Progenitor cell of endocrine pancreas (in vitro differentiated cells): ENCODE measurements around the gene ATP6V1G2. TPM values are rescaled to one million over a fixed set of nuclear protein-coding genes. Genes with fewer than 3 reads are reported as not detected.
"Not testable (repeated sequence)": the region's sequence is repeated elsewhere in the genome, so short reads cannot be mapped to it uniquely, and the experiment has no call there.

ENCODE experiments used
- DNase-seq: peaks from one replicate; pipeline ENCODE4 v3.0.0; 2021; ENCODE audit warnings: low spot score; ENCODE audit not compliant: unreplicated experiment
- H3K27ac Mint-ChIP-seq: 2 replicates; pipeline ENCODE4 v1.8.0; 2021; ENCODE audit warnings: mild to moderate bottlenecking, moderate library complexity, mixed read lengths
- H3K27me3 Mint-ChIP-seq: 2 replicates; pipeline ENCODE4 v1.8.0; 2021; ENCODE audit warnings: mixed read lengths
- H3K36me3 Mint-ChIP-seq: 2 replicates; pipeline ENCODE4 v1.8.0; 2022; ENCODE audit warnings: mixed read lengths; ENCODE audit not compliant: insufficient read depth
- H3K4me1 Mint-ChIP-seq: 2 replicates; pipeline ENCODE4 v1.8.0; 2021; ENCODE audit warnings: low read depth, mixed read lengths
- H3K4me3 Mint-ChIP-seq: 2 replicates; pipeline ENCODE4 v1.8.0; 2021; ENCODE audit warnings: low read depth, mild to moderate bottlenecking, moderate library complexity, mixed read lengths
- H3K9me3 Mint-ChIP-seq: 2 replicates; pipeline ENCODE4 v1.8.0; 2021; ENCODE audit warnings: low read depth, mixed read lengths
- CTCF ChIP-seq: fragments of 200-600 bp; sonication (generic); IDR thresholded peaks from one replicate; pipeline ENCODE4 v1.5.0; 2021; ENCODE audit warnings: antibody characterized with exemption, mild to moderate bottlenecking; ENCODE audit not compliant: unreplicated experiment
- total RNA-seq: library from RNA; stranded (reverse); gene quantifications from 2 replicates; pipeline ENCODE4 v1.2.1, GENCODE V29; 2021

ATP6V1G2 gene
- total RNA-seq, 1 donor from 2014 or later: 1.5 TPM

- Mint-ChIP-seq H3K36me3 (peaks cover 14% of the 10 kb centered on the region), H3K4me3 (no peak overlapping the region), H3K4me1 (no peaks in the 10 kb centered on the region), H3K27me3 (no peaks in the 10 kb centered on the region), H3K9me3 (no peaks in the 10 kb centered on the region), H3K27ac (no peak overlapping the region)
- TF ChIP-seq CTCF: no peak
- no peak for DNase-seq
These were observed 12.5 kb upstream of the ATP6V1G2 start for GRCh38 chr6:31558631-31559500.

GRCh38 chr6:31558318-31558625 is 11.9 kb upstream of the ATP6V1G2 start:
- no peak for TF ChIP-seq CTCF
- no peak overlapping the region for H3K27ac Mint-ChIP-seq
- H3K9me3 Mint-ChIP-seq: no peaks in the 10 kb centered on the region
- no peaks in the 10 kb centered on the region for H3K4me1 Mint-ChIP-seq
- no peak overlapping the region for H3K4me3 Mint-ChIP-seq
- peaks cover 14% of the 10 kb centered on the region for H3K36me3 Mint-ChIP-seq
- H3K27me3 Mint-ChIP-seq: no peaks in the 10 kb centered on the region
- no peak for DNase-seq

DNA sequence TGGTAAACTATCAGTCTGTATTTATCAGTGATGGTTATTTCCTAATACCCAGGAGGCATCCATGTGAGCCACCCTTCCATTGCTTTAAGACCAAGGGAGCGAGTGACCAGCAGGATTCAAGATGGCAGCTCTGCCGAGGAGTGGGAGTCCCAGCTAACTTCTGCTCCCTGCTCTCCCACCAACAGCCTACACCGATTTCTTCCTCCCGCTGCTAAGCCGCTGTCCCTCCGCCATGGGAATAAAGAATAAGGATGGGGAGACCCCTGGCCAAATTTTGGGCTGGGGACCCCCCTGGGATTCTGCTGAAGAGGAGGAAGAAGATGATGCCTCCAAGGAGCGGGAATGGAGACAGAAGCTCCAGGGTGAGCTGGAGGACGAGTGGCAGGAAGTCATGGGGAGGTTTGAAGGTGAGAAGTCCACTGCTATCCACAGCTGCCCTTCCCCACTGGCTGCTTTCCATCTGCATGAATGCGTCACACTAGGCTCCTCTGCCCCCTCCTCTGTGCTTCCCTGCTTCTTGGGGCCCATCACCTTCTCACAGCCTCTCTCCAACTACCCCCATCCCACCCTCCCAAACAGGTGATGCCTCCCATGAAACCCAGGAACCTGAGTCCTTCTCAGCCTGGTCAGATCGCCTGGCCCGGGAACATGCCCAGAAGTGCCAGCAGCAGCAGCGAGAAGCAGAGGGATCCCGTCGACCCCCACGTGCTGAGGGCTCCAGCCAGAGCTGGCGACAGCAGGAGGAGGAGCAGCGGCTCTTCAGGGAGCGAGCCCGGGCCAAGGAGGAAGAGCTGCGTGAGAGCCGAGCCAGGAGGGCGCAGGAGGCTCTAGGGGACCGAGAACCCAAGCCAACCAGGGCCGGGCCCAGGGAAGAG is 11.3 kb upstream of the ATP6V1G2 start:
- Mint-ChIP-seq H3K27ac (no peak overlapping the region), H3K27me3 (no peaks in the 10 kb centered on the region), H3K9me3 (no peaks in the 10 kb centered on the region), H3K4me3 (no peak overlapping the region), H3K4me1 (no peaks in the 10 kb centered on the region), H3K36me3 (peaks cover 14% of the 10 kb centered on the region)
- DNase-seq: no peak
- no peak for TF ChIP-seq CTCF

DNA sequence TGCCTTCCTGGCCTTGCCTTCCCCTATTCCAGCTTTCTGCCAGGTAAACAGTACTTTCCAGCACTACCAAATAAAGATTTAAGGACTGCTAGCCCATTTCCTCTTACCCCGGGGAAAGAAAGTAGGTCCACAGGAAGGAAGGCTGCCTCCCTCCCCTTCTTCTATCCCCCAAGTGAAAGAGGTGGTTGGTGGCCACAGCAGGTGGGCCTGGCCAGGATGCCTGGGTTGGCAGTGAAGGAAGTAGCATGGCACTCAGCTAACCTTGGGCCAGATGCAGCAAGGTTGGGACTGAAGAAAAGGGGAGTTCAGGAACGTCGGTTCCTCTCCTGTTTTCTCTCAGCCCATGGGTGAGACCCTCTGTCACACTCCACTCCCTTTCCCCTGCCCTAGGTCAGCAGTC is 9.9 kb upstream of the ATP6V1G2 start:
- Mint-ChIP-seq H3K36me3 (peaks cover 12% of the 10 kb centered on the region), H3K27ac (no peak overlapping the region), H3K9me3 (no peaks in the 10 kb centered on the region), H3K4me3 (no peak overlapping the region), H3K27me3 (no peaks in the 10 kb centered on the region), H3K4me1 (no peaks in the 10 kb centered on the region)
- TF ChIP-seq CTCF: no peak
- no peak for DNase-seq

DNA sequence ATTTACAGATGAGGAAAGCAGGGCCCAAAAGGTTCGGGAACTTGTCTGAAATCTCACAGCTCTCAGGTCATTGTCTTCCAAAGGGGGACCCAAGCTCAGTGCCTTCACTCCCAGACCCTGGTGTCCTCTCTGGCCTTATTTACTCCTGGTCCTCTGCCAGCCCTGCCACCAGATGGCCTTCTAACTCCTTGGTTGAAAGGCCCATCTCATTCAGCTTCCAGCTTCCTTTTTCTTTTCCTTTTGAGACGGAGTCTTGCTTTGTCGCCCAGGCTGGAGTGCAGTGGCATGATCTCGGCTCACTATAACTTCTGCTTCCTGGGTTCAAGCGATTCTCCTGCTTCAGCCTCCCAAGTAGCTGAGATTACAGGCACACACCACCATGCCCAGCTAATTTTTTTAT is 5.0 kb upstream of the ATP6V1G2 start:
- not testable (repeated sequence) for DNase-seq, H3K36me3 Mint-ChIP-seq, H3K9me3 Mint-ChIP-seq, H3K4me3 Mint-ChIP-seq, H3K27me3 Mint-ChIP-seq, H3K27ac Mint-ChIP-seq
- TF ChIP-seq CTCF: peak; percentile 33
- peaks cover 13% of the 10 kb centered on the region for H3K4me1 Mint-ChIP-seq
